Measurements from ENCODE around the gene GOPC.

- TF ChIP-seq ZBTB7A (IDR thresholded peaks at IDR 0.05; ENCODE audit: low read depth) (no peak), EP300 (IDR thresholded peaks at IDR 0.05; ENCODE audit: borderline replicate concordance) (no peak), RAD21 (IDR thresholded peaks at IDR 0.05; ENCODE audit: low read depth) (no peak), TAF1 (IDR thresholded peaks at IDR 0.05; ENCODE audit: low read depth) (no peak), YY1 (IDR thresholded peaks at IDR 0.05; ENCODE audit: low read depth) (no peak), MAX (IDR thresholded peaks at IDR 0.05) (no peak), CEBPB (IDR thresholded peaks at IDR 0.05) (no peak), EGR1 (IDR thresholded peaks at IDR 0.05) (no peak), REST (IDR thresholded peaks at IDR 0.05; ENCODE audit: low read depth) (no peak), NFIC (IDR thresholded peaks at IDR 0.05) (no peak), TEAD4 (IDR thresholded peaks at IDR 0.05) (no peak), USF1 (IDR thresholded peaks at IDR 0.05) (no peak), TCF12 (IDR thresholded peaks at IDR 0.05; ENCODE audit: low read depth) (no peak), FOXM1 (IDR thresholded peaks at IDR 0.05; ENCODE audit: borderline replicate concordance, low read depth) (no peak)
Observed at GRCh38 chr6:117514655-117515054, 87.7 kb downstream of the GOPC start.
